ENCODE data around the gene MVK. TPM values are rescaled to one million over a fixed set of nuclear protein-coding genes. Genes with fewer than 3 reads are reported as not detected.

MVK gene
- total and polyA plus RNA-seq, 2 donors from 2014 or later, result 40.0 to 48.1 TPM

- H3K4me1 ChIP-seq (ENCODE audit: control insufficient read depth in 2 of 3, insufficient read depth in 2 of 3, low read depth in 1 of 3, low read length in 3 of 3), result peaks cover 0 to 11% (median 5%) of the 10 kb centered on the region in 3 donors
- intact Hi-C loops (cut with DNase I), result no loop called here
- H3K9me3 ChIP-seq (ENCODE audit: control insufficient read depth in 2 of 3, insufficient read depth in 1 of 3, low read length in 3 of 3), result no peaks in the 10 kb centered on the region
- no peak overlapping the region for H3K27ac ChIP-seq (ENCODE audit: low read depth in 2 of 2, low read length in 2 of 2)
- no peak overlapping the region for H3K9ac ChIP-seq (ENCODE audit: low read length in 3 of 3)
- no peaks in the 10 kb centered on the region for H3K27me3 ChIP-seq (ENCODE audit: control insufficient read depth, insufficient read depth, low read length)
- no peak for FAIRE-seq
- H3K4me3 ChIP-seq (ENCODE audit: low read length in 3 of 3), result no peak overlapping the region
- DNase-seq, result no peak
- peaks cover 0 to 6% (median 0%) of the 10 kb centered on the region in 3 donors for H3K36me3 ChIP-seq (ENCODE audit: control insufficient read depth in 2 of 3, insufficient read depth in 3 of 3, low read length in 3 of 3)
- no peak for TF ChIP-seq CTCF (IDR thresholded peaks at IDR 0.05; ENCODE audit: borderline replicate concordance, extremely low read depth, insufficient read depth)
Measured at GRCh38 chr12:109557200-109557599, 16.4 kb upstream of the MVK start.

GRCh38 chr12:109557805-109558204 is 15.8 kb upstream of the MVK start:
- TF ChIP-seq CTCF (IDR thresholded peaks at IDR 0.05; ENCODE audit: borderline replicate concordance, extremely low read depth, insufficient read depth), result no peak
- H3K27me3 ChIP-seq (ENCODE audit: control insufficient read depth, insufficient read depth, low read length), result no peaks in the 10 kb centered on the region
- no peak overlapping the region for H3K27ac ChIP-seq (ENCODE audit: low read depth in 2 of 2, low read length in 2 of 2)
- H3K9me3 ChIP-seq (ENCODE audit: control insufficient read depth in 2 of 3, insufficient read depth in 1 of 3, low read length in 3 of 3), result no peaks in the 10 kb centered on the region
- no peak overlapping the region for H3K4me3 ChIP-seq (ENCODE audit: low read length in 3 of 3)
- H3K4me1 ChIP-seq (ENCODE audit: control insufficient read depth in 2 of 3, insufficient read depth in 2 of 3, low read depth in 1 of 3, low read length in 3 of 3), result peaks cover 0 to 11% (median 5%) of the 10 kb centered on the region in 3 donors
- intact Hi-C loops (cut with DNase I), result no loop called here
- no peak for DNase-seq
- FAIRE-seq, result no peak
- H3K9ac ChIP-seq (ENCODE audit: low read length in 3 of 3), result no peak overlapping the region
- peaks cover 0 to 8% (median 0%) of the 10 kb centered on the region in 3 donors for H3K36me3 ChIP-seq (ENCODE audit: control insufficient read depth in 2 of 3, insufficient read depth in 3 of 3, low read length in 3 of 3)

GRCh38 chr12:109558374-109559199 is 15.0 kb upstream of the MVK start:
- Histone ChIP-seq H3K36me3 (ENCODE audit: control insufficient read depth in 2 of 3, insufficient read depth in 3 of 3, low read length in 3 of 3) (peaks cover 0 to 14% (median 0%) of the 10 kb centered on the region in 3 donors), H3K4me3 (ENCODE audit: low read length in 3 of 3) (no peak overlapping the region), H3K27ac (ENCODE audit: low read depth in 2 of 2, low read length in 2 of 2) (no peak overlapping the region), H3K9me3 (ENCODE audit: control insufficient read depth in 2 of 3, insufficient read depth in 1 of 3, low read length in 3 of 3) (no peaks in the 10 kb centered on the region), H3K4me1 (ENCODE audit: control insufficient read depth in 2 of 3, insufficient read depth in 2 of 3, low read depth in 1 of 3, low read length in 3 of 3) (peaks cover 0 to 6% (median 5%) of the 10 kb centered on the region in 3 donors), H3K9ac (ENCODE audit: low read length in 3 of 3) (no peak overlapping the region), H3K27me3 (ENCODE audit: control insufficient read depth, insufficient read depth, low read length) (no peaks in the 10 kb centered on the region)
- no peak for DNase-seq
- no peak for FAIRE-seq
- intact Hi-C loops (cut with DNase I), result no loop called here
- no peak for TF ChIP-seq CTCF (IDR thresholded peaks at IDR 0.05; ENCODE audit: borderline replicate concordance, extremely low read depth, insufficient read depth)
